GM12878 (cell line): Measurements from ENCODE around the gene C4orf51. TPM values are rescaled to one million over a fixed set of nuclear protein-coding genes. Genes with fewer than 3 reads are reported as not detected.

Source experiments
- ZBTB11 ChIP-seq: fragments of 450-650 bp; formaldehyde crosslinking; IDR thresholded peaks from 2 replicates; pipeline ENCODE4 v1.5.0; 2022; ENCODE audit warnings: mild to moderate bottlenecking, missing genetic modification characterization
- polyA plus RNA-seq, 11 experiments: library from polyadenylated mRNA; depleted of rRNA in 4 of 11; unstranded in 6 of 11; stranded (reverse) in 5 of 11; fragments of >200 nt; fragmentation: Nextera tagmentation in 4 of 11; fragmentation: Illumina TruSeq in 1 of 11; extraction: Ambion mirVana in 4 of 11; extraction: Trizol in 1 of 11; gene quantifications; 1 replicate in 1 of 11; 2 replicates in 10 of 11; pipeline versions ENCODE4 v1.2.1 to v1.2.3, GENCODE V29; 2011 to 2016; ENCODE audit warnings: inconsistent platforms in 2 of 11, missing spikeins in 2 of 11, low read depth in 1 of 11
- total RNA-seq, 4 experiments: library from RNA; depleted of rRNA in 3 of 4; stranded (reverse); fragments of >200 nt in 3 of 4; fragmentation: Illumina TruSeq in 1 of 4; extraction: Trizol in 1 of 4; gene quantifications; 2 replicates each; pipeline versions ENCODE4 v1.2.1 to v1.2.3, GENCODE V29; 2013 to 2021
- TF ChIP-seq, protein P1 (sequence below): fragments of 450-650 bp; IDR thresholded peaks from 2 replicates; pipeline ENCODE4 v1.6.1; 2017; ENCODE audit warnings: low read depth, mild to moderate bottlenecking, moderate library complexity

C4orf51 gene
- total and polyA plus RNA-seq, 10 of the 15 experiments (the other 5 are each of a cell fraction or from before 2014, with no cell fraction given): not detected

DNA sequence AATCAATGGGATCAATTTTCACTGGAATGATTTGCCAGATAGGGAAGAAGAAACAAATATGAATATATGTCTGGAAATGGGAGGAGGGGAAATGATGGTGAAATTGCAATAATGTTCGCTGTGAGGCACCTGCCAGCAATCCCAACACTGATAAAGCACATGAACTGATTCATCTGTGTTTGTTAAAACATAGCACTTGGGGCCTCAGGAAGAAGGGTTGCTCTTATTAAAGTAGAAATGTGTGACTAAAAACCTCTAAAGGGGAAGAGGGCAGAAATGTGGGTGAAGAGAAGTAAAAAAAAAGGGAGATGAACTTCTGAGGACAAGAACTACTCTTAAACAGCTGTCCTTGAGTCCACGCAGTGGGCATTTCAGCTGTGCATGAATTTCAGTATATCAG is 101.4 kb downstream of the C4orf51 start (continued):
- no peak for TF ChIP-seq ZBTB11 (CRISPR knock-in tag)
- TF ChIP-seq, protein P1, sequence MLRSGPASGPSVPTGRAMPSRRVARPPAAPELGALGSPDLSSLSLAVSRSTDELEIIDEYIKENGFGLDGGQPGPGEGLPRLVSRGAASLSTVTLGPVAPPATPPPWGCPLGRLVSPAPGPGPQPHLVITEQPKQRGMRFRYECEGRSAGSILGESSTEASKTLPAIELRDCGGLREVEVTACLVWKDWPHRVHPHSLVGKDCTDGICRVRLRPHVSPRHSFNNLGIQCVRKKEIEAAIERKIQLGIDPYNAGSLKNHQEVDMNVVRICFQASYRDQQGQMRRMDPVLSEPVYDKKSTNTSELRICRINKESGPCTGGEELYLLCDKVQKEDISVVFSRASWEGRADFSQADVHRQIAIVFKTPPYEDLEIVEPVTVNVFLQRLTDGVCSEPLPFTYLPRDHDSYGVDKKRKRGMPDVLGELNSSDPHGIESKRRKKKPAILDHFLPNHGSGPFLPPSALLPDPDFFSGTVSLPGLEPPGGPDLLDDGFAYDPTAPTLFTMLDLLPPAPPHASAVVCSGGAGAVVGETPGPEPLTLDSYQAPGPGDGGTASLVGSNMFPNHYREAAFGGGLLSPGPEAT: no peak

Other genes with a start within 250 kb of the C4orf51 start
- 12.4 and 19.9 TPM in 2 replicates for gene SMAD1, start 198.3 kb upstream of the C4orf51 start, total RNA-seq (2014; rRNA removed)
- gene SMAD1, start 198.3 kb upstream of the C4orf51 start, total RNA-seq (2014; rRNA removed; fragmentation: Illumina TruSeq; extraction: Trizol): 14.5 and 16.5 TPM in 2 replicates
- 13.5 and 13.8 TPM in 2 replicates for gene SMAD1, start 198.3 kb upstream of the C4orf51 start, total RNA-seq (2021)
- 0.23 and 0.29 TPM in 2 replicates for gene SMAD1, start 198.3 kb upstream of the C4orf51 start, polyA plus RNA-seq (2011; rRNA removed)
- gene SMAD1, start 198.3 kb upstream of the C4orf51 start, polyA plus RNA-seq (2014; fragmentation: Illumina TruSeq; extraction: Trizol): 17.5 and 20.5 TPM in 2 replicates
- gene SMAD1, start 198.3 kb upstream of the C4orf51 start, polyA plus RNA-seq (2014; fragmentation: Nextera tagmentation; extraction: Ambion mirVana): 10 to 100 TPM in 1 of 2 experiments, 1 to 10 TPM in 1; 7.8 to 11.6 TPM
- gene SMAD1, start 198.3 kb upstream of the C4orf51 start, polyA plus RNA-seq (2014; rRNA removed): 10.6 and 13.4 TPM in 2 replicates
- 10 to 100 TPM; 16.1 to 17.0 TPM for gene SMAD1, start 198.3 kb upstream of the C4orf51 start, polyA plus RNA-seq (2016; fragmentation: Nextera tagmentation; extraction: Ambion mirVana)
- gene MMAA, start 60.8 kb upstream of the C4orf51 start, total RNA-seq (2014; rRNA removed): 4.5 and 6.5 TPM in 2 replicates
- gene MMAA, start 60.8 kb upstream of the C4orf51 start, total RNA-seq (2014; rRNA removed; fragmentation: Illumina TruSeq; extraction: Trizol): 7.4 and 8.3 TPM in 2 replicates
- 10.4 and 13.0 TPM in 2 replicates for gene MMAA, start 60.8 kb upstream of the C4orf51 start, total RNA-seq (2021)
- 22.6 and 30.6 TPM in 2 replicates for gene MMAA, start 60.8 kb upstream of the C4orf51 start, polyA plus RNA-seq (2011; rRNA removed)
- 12.6 and 15.1 TPM in 2 replicates for gene MMAA, start 60.8 kb upstream of the C4orf51 start, polyA plus RNA-seq (2014; fragmentation: Illumina TruSeq; extraction: Trizol)
- 10 to 100 TPM in 1 of 2 experiments, 1 to 10 TPM in 1; 9.2 to 11.0 TPM for gene MMAA, start 60.8 kb upstream of the C4orf51 start, polyA plus RNA-seq (2014; fragmentation: Nextera tagmentation; extraction: Ambion mirVana)
- gene MMAA, start 60.8 kb upstream of the C4orf51 start, polyA plus RNA-seq (2014; rRNA removed): 8.3 and 9.1 TPM in 2 replicates
- 10 to 100 TPM; 15.6 TPM for gene MMAA, start 60.8 kb upstream of the C4orf51 start, polyA plus RNA-seq (2016; fragmentation: Nextera tagmentation; extraction: Ambion mirVana)